GM13977 (cell line): ENCODE measurements around the gene CCDC34.

Experiments
- DNase-seq: peaks from one replicate; pipeline ENCODE4 v3.0.0; 2012; ENCODE audit warnings: low spot score
- in situ Hi-C: fragments of 300-500 bp; cut with MboI; formaldehyde crosslinking; loops from one replicate; pipeline ENCODE4 v1.12.0; 2022; ENCODE audit warnings: low sequenced_read_pairs, low pct_unique_long_range_greater_than_20kb, mixed read lengths, inconsistent platforms; ENCODE audit not compliant: unreplicated experiment
- TF ChIP-seq, protein P1 (sequence below): IDR thresholded peaks from 2 replicates; pipeline ENCODE4 v1.5.1; 2012; ENCODE audit warnings: mild to moderate bottlenecking, control low read depth; ENCODE audit not compliant: insufficient read depth; ENCODE audit errors: extremely low read depth, missing control alignments

Gene CCDC34

DNA sequence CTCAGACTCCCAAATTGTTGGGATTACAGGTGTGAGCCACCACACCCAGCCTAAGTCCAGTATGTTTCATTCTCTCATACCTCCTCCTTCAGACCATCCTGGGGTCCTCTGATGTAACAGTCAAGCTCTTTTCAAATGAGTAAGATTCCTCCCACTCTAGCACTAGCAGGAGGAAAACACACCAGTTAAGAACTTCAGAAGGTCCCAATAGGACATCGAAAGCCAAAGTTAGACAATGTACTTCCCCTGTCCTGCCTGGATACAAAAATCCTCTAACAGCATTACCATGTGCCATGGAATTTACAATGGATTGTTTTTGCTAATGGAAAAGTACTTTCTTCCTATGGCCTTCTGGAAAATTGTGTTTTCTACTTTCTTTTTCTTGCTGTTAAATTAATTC, 67.1 kb downstream of the CCDC34 start:
- DNase-seq, result no peak
- in situ Hi-C loops, result no loop called here
- TF ChIP-seq, protein P1, sequence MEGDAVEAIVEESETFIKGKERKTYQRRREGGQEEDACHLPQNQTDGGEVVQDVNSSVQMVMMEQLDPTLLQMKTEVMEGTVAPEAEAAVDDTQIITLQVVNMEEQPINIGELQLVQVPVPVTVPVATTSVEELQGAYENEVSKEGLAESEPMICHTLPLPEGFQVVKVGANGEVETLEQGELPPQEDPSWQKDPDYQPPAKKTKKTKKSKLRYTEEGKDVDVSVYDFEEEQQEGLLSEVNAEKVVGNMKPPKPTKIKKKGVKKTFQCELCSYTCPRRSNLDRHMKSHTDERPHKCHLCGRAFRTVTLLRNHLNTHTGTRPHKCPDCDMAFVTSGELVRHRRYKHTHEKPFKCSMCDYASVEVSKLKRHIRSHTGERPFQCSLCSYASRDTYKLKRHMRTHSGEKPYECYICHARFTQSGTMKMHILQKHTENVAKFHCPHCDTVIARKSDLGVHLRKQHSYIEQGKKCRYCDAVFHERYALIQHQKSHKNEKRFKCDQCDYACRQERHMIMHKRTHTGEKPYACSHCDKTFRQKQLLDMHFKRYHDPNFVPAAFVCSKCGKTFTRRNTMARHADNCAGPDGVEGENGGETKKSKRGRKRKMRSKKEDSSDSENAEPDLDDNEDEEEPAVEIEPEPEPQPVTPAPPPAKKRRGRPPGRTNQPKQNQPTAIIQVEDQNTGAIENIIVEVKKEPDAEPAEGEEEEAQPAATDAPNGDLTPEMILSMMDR, result no peak

DNA sequence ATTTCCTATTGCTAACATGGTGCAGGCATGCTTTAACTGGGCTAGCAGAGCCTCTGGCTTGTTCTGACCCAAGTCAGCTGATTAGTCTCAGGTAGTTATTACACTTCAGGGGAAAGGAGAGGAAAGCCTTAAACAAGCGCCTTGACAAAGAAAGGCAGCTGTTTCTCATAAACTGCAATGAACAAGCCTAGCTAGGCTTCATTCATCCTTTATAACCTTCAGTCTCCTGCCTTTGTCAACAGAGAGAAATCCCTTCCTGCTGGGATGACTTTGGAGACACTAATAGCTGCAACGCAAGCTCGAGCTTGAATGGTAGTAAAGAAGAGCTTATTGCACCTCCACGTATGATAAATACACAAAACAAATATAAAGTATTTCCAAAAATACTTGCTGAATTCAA, 68.4 kb downstream of the CCDC34 start:
- no peak for DNase-seq
- TF ChIP-seq, protein P1, result no peak
- in situ Hi-C loops, result no loop called here

DNA sequence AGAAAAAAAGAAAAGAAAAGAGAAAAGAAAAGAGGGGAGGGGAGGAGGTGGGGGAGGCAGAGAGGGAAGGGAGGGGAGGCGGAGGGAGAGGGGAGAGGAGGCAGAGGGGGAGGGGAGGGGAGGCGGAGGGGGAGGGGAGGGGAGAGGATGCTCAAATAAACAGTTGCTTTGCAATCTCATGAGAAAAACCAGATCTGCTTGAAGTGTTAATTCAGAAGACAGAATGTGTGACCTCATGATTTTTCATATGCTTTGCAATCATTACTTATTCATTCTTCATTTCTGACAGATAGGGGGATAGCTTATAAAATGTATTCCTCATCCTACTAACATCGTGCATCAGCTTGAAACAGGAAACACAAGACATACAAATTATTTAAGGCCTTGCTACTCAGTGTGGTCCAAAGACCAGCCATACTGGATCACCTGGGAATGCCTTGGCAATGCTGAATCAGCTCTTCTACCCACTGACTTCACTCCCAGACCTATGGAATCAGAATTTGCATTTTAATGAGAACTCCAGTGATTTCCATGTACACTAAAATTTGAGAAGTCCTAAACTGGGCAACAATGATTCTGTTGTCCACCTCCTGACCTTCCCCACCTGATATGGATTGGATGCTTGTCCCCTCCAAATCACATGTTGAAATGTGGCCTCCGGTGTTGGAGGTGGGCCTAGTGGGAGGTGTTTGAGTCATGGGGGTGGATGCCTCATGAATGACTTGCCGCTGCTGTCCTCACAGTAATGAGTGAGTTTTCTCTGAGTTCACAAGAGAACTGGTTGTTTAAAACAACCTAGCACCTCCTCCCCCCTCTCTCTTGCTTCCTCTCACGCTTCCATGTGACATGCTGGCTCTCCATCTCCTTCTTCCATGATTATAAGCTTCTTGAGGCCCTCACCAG, 69.2 kb downstream of the CCDC34 start:
- TF ChIP-seq, protein P1, result no peak
- in situ Hi-C loops, result no loop called here
- DNase-seq, result no peak

DNA sequence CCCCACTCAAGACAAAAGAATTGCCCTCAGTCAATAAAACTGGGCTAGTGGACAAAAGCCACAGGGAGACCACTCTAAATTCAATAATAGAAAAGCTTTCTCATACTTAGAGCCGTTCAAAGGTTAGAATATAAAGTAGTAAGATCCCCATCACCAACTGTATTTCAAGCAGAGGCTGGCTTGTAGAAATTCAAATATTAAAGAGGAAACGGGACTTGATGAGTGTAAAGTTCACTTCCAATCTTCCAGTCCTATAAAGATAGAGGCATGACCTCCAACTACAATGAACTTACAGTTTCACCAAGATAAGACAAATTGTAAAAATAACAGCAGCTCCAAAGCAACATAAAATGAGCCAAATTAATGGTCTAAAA, 70.4 kb downstream of the CCDC34 start:
- in situ Hi-C loops, result no loop called here
- no peak for DNase-seq
- TF ChIP-seq, protein P1, result no peak

DNA sequence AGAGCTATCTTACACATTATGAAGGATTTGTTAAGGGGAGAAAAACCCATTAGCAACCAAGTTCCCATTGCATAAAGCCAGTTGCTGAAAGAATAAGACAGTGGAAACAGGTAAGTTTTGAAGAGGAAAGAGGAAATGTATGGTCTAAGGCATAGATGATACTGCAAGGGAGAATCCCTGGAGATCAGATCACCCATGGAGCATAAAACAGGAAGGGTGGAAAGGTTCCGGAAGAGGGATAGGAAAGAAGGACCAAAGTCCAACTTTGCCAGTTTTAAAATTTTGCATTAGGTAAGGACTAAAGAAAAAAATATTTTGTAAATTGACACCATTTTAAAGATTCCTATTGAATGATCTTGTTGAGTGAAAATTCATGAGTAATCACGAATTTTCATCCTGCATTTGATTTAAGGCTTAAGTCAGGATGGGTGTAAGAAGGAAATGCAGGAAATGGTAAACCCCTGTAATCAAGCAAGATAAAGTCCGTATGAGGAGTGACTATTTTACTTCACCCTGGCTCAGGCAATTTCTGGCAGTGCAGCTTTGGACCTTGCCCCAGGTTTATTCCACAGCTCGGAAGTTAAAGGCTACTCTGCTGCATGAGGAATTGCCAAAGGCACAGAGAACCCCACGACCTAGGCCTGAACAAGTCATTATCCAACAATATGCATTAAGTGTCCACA, 70.9 kb downstream of the CCDC34 start:
- TF ChIP-seq, protein P1, result no peak
- in situ Hi-C loops, result no loop called here
- DNase-seq, result no peak

DNA sequence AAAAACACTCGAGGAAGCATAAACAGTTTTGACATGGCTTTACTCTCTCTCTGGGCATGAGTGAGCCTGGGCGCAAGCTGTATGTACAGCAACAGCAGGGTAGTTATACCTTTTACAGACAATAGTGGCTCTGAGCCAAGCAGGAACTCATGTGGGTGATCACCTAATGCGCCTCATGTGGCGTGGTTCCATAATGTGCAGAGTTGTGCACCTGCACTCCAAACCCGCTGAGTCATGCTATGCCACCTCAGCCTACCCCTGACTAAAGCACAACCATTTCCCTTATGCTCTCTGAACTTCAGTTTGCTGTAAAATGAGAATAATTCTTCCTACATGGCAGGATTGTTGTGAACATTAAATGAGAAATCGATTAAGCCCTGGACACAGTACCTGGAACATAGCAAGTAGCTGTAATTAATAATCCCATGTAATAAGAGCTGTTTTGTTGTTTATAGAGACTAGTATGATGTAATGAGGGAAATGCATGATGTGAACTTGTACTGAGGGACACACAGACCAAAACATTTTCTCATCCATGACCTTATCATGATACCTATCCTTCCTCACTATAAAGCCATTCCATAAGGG, 71.6 kb downstream of the CCDC34 start:
- TF ChIP-seq, protein P1, result no peak
- no peak for DNase-seq
- in situ Hi-C loops, result no loop called here
